HAP-1 (cell line): ENCODE data around the gene ALDH8A1.

Source experiments
- DNase-seq, 2 experiments: peaks; one replicate each; pipeline ENCODE4 v3.0.0-alpha.2; 2016 to 2020; ENCODE audit warnings: low spot score in 2 of 2
- H3K27me3 ChIP-seq: fragments of 250-450 bp; sonication (Bioruptor Pico); 2 replicates; pipeline ENCODE4 v1.5.1; 2020; ENCODE audit warnings: low read depth, mild to moderate bottlenecking, moderate library complexity
- H3K36me3 ChIP-seq: fragments of 250-450 bp; sonication (Bioruptor Pico); replicated peaks from 2 replicates; pipeline ENCODE4 v1.5.1; 2020; ENCODE audit warnings: mild to moderate bottlenecking
- H3K4me1 ChIP-seq: fragments of 250-450 bp; sonication (Bioruptor Pico); 2 replicates; pipeline ENCODE4 v1.5.1; 2020; ENCODE audit warnings: mild to moderate bottlenecking
- H3K4me3 ChIP-seq: fragments of 250-450 bp; sonication (Bioruptor Pico); 2 replicates; pipeline ENCODE4 v1.5.1; 2020; ENCODE audit warnings: mild to moderate bottlenecking, moderate library complexity
- H3K9me3 ChIP-seq: fragments of 250-450 bp; sonication (Bioruptor Pico); 2 replicates; pipeline ENCODE4 v1.5.1; 2020; ENCODE audit warnings: mild to moderate bottlenecking, moderate library complexity
- in situ Hi-C: fragments of 300-500 bp; cut with MboI; formaldehyde crosslinking; loops from 3 replicates; pipeline ENCODE4 v1.14.3; 2020; ENCODE audit warnings: low sequenced_read_pairs, inconsistent platforms, mixed read lengths

Gene ALDH8A1

GRCh38 chr6:134949927-134950326 lies at the start of gene ALDH8A1:
Gene ALDH8A1, minus strand, starts transcription at chr6:134950101. Its CDS starts 48 bp downstream, at chr6:134950053.
- DNase-seq: no peak
- in situ Hi-C loops: no loop called here
- H3K27me3 ChIP-seq: no peaks in the 10 kb centered on the region
- H3K9me3 ChIP-seq: no peaks in the 10 kb centered on the region
- H3K4me3 ChIP-seq: no peak within 1 kb of the TSS
- no peaks in the 10 kb centered on the region for H3K36me3 ChIP-seq
- H3K4me1 ChIP-seq: no peaks in the 10 kb centered on the region

- Histone ChIP-seq H3K4me1 (peaks cover 31% of the 10 kb centered on the region), H3K27me3 (no peaks in the 10 kb centered on the region), H3K36me3 (peaks cover 3% of the 10 kb centered on the region; the same call in 1 of the 2 replicates), H3K9me3 (no peaks in the 10 kb centered on the region), H3K4me3 (no peak overlapping the region)
- in situ Hi-C loops: no loop called here
- no peak for DNase-seq
These were observed 49.2 kb upstream of the ALDH8A1 start for GRCh38 chr6:134999107-134999506.

GRCh38 chr6:134997133-134997995 lies 47.5 kb upstream of the ALDH8A1 start:
- Histone ChIP-seq H3K27me3 (no peaks in the 10 kb centered on the region), H3K36me3 (peaks cover 9% of the 10 kb centered on the region), H3K4me3 (no peak overlapping the region), H3K9me3 (no peaks in the 10 kb centered on the region), H3K4me1 (peaks cover 31% of the 10 kb centered on the region)
- in situ Hi-C loops: no loop called here
- no peak for DNase-seq

GRCh38 chr6:134995536-134995935 lies 45.6 kb upstream of the ALDH8A1 start:
- Histone ChIP-seq H3K4me1 (peaks cover 31% of the 10 kb centered on the region), H3K36me3 (peaks cover 11% of the 10 kb centered on the region), H3K9me3 (no peaks in the 10 kb centered on the region), H3K27me3 (no peaks in the 10 kb centered on the region), H3K4me3 (no peak overlapping the region)
- DNase-seq: no peak
- in situ Hi-C loops: no loop called here

- no peak overlapping the region for H3K4me3 ChIP-seq
- DNase-seq: no peak
- in situ Hi-C loops: no loop called here
- peaks cover 35% of the 10 kb centered on the region for H3K4me1 ChIP-seq
- H3K36me3 ChIP-seq: peaks cover 11% of the 10 kb centered on the region
- H3K27me3 ChIP-seq: no peaks in the 10 kb centered on the region
- H3K9me3 ChIP-seq: no peaks in the 10 kb centered on the region
These were observed 44.5 kb upstream of the ALDH8A1 start for GRCh38 chr6:134994431-134994830.

- H3K4me3 ChIP-seq: no peak overlapping the region
- H3K9me3 ChIP-seq: no peaks in the 10 kb centered on the region
- H3K27me3 ChIP-seq: no peaks in the 10 kb centered on the region
- peaks cover 9% of the 10 kb centered on the region; the same call in 1 of the 2 replicates for H3K36me3 ChIP-seq
- peaks cover 40% of the 10 kb centered on the region for H3K4me1 ChIP-seq
- in situ Hi-C loops: no loop called here
- no peak for DNase-seq
These were observed 42.3 kb upstream of the ALDH8A1 start for GRCh38 chr6:134992155-134992554.

- H3K36me3 ChIP-seq: peaks cover 8% of the 10 kb centered on the region; the same call in 1 of the 2 replicates
- no peak for DNase-seq
- in situ Hi-C loops: no loop called here
- no peaks in the 10 kb centered on the region for H3K27me3 ChIP-seq
- no peak overlapping the region for H3K4me3 ChIP-seq
- H3K9me3 ChIP-seq: no peaks in the 10 kb centered on the region
- peaks cover 21% of the 10 kb centered on the region for H3K4me1 ChIP-seq
These were observed 40.4 kb upstream of the ALDH8A1 start for GRCh38 chr6:134990262-134990661.

GRCh38 chr6:134984821-134985220 lies 34.9 kb upstream of the ALDH8A1 start:
- Histone ChIP-seq H3K4me3 (no peak overlapping the region), H3K4me1 (peaks cover 21% of the 10 kb centered on the region), H3K36me3 (peaks cover 15% of the 10 kb centered on the region), H3K9me3 (no peaks in the 10 kb centered on the region), H3K27me3 (no peaks in the 10 kb centered on the region)
- in situ Hi-C loops: no loop called here
- DNase-seq: no peak

GRCh38 chr6:134983823-134984222 lies 33.9 kb upstream of the ALDH8A1 start:
- in situ Hi-C loops: no loop called here
- H3K4me3 ChIP-seq: no peak overlapping the region

GRCh38 chr6:134982161-134982560 lies 32.3 kb upstream of the ALDH8A1 start:
- Histone ChIP-seq H3K4me3 (no peak overlapping the region), H3K27me3 (no peaks in the 10 kb centered on the region), H3K9me3 (no peaks in the 10 kb centered on the region), H3K4me1 (no peaks in the 10 kb centered on the region), H3K36me3 (peaks cover 20% of the 10 kb centered on the region)
- DNase-seq: no peak
- in situ Hi-C loops: no loop called here

More at GRCh38 chr6:134983823-134984222, 33.9 kb upstream of the ALDH8A1 start:
- Histone ChIP-seq H3K36me3 (peaks cover 17% of the 10 kb centered on the region), H3K27me3 (no peaks in the 10 kb centered on the region), H3K9me3 (no peaks in the 10 kb centered on the region), H3K4me1 (peaks cover 11% of the 10 kb centered on the region)
- no peak for DNase-seq

- peaks cover 20% of the 10 kb centered on the region for H3K36me3 ChIP-seq
- H3K4me1 ChIP-seq: no peaks in the 10 kb centered on the region
- no peaks in the 10 kb centered on the region for H3K9me3 ChIP-seq
- in situ Hi-C loops: no loop called here
- H3K27me3 ChIP-seq: no peaks in the 10 kb centered on the region
- DNase-seq: no peak
- no peak overlapping the region for H3K4me3 ChIP-seq
These were observed 30.9 kb upstream of the ALDH8A1 start for GRCh38 chr6:134980846-134981245.

GRCh38 chr6:134979142-134979541 lies 29.2 kb upstream of the ALDH8A1 start:
- no peaks in the 10 kb centered on the region for H3K9me3 ChIP-seq
- H3K36me3 ChIP-seq: peaks cover 11% of the 10 kb centered on the region
- in situ Hi-C loops: no loop called here
- H3K27me3 ChIP-seq: no peaks in the 10 kb centered on the region
- H3K4me3 ChIP-seq: no peak overlapping the region
- H3K4me1 ChIP-seq: no peaks in the 10 kb centered on the region
- no peak for DNase-seq

- Histone ChIP-seq H3K27me3 (no peaks in the 10 kb centered on the region), H3K4me3 (no peak overlapping the region), H3K4me1 (peaks cover 13% of the 10 kb centered on the region), H3K9me3 (no peaks in the 10 kb centered on the region), H3K36me3 (peaks cover 7% of the 10 kb centered on the region)
- no peak for DNase-seq
- in situ Hi-C loops: no loop called here
These were observed 24.5 kb upstream of the ALDH8A1 start for GRCh38 chr6:134974370-134974769.

GRCh38 chr6:134967711-134968110 lies 17.8 kb upstream of the ALDH8A1 start:
- H3K36me3 ChIP-seq: peaks cover 16% of the 10 kb centered on the region
- in situ Hi-C loops: no loop called here

More at GRCh38 chr6:134967711-134968110, 17.8 kb upstream of the ALDH8A1 start:
- Histone ChIP-seq H3K9me3 (no peaks in the 10 kb centered on the region), H3K27me3 (no peaks in the 10 kb centered on the region), H3K4me3 (no peak overlapping the region), H3K4me1 (peaks cover 18% of the 10 kb centered on the region)
- DNase-seq: no peak
